GM23338 (cell line): Measurements from ENCODE around the gene ZCCHC24. TPM values are rescaled to one million over a fixed set of nuclear protein-coding genes. Genes with fewer than 3 reads are reported as not detected.

ENCODE experiments used
- ATAC-seq: fragments of 200-7000 bp; cut with Tn5 transposase; 3 replicates; pipeline ENCODE4 v1.9.1; 2020
- DNase-seq: peaks from one replicate; pipeline ENCODE4 v3.0.0-alpha.2; 2015; ENCODE audit warnings: low spot score
- H2AFZ ChIP-seq: fragments of 200-600 bp; sonication (generic); 2 replicates; pipeline ENCODE4 v1.8.0; 2016; ENCODE audit warnings: antibody characterized with exemption, mild to moderate bottlenecking, moderate library complexity
- H3F3A ChIP-seq: fragments of 200-600 bp; sonication (generic); replicated peaks from 2 replicates; pipeline ENCODE4 v1.8.0; 2017; ENCODE audit warnings: antibody characterized with exemption, mixed run types, low read depth
- H3K27ac ChIP-seq: fragments of 200-600 bp; sonication (generic); 2 replicates; pipeline ENCODE4 v1.6.1; 2016; ENCODE audit warnings: low read depth
- H3K27me3 ChIP-seq: fragments of 200-600 bp; sonication (generic); 2 replicates; pipeline ENCODE4 v1.8.0; 2016; ENCODE audit warnings: mild to moderate bottlenecking, mixed run types, moderate library complexity; ENCODE audit not compliant: insufficient read depth
- H3K36me3 ChIP-seq: fragments of 200-600 bp; sonication (generic); 2 replicates; pipeline ENCODE4 v1.8.0; 2016; ENCODE audit warnings: mild to moderate bottlenecking; ENCODE audit not compliant: insufficient read depth
- H3K4me1 ChIP-seq: fragments of 200-600 bp; sonication (generic); 2 replicates; pipeline ENCODE4 v1.8.0; 2016; ENCODE audit warnings: mild to moderate bottlenecking, moderate library complexity; ENCODE audit not compliant: insufficient read depth
- H3K4me2 ChIP-seq: fragments of 200-600 bp; sonication (generic); 2 replicates; pipeline ENCODE4 v1.7.1; 2017; ENCODE audit warnings: mixed run types
- H3K4me3 ChIP-seq: fragments of 200-600 bp; sonication (generic); 2 replicates; pipeline ENCODE4 v1.6.1; 2016; ENCODE audit warnings: mixed run types
- H3K79me2 ChIP-seq: fragments of 200-600 bp; sonication (generic); replicated peaks from 2 replicates; pipeline ENCODE4 v1.8.0; 2017; ENCODE audit warnings: mild to moderate bottlenecking; ENCODE audit not compliant: insufficient read depth
- H3K9me2 ChIP-seq: fragments of 200-600 bp; sonication (generic); 2 replicates; pipeline ENCODE4 v1.8.0; 2017; ENCODE audit not compliant: insufficient read depth
- H4K20me1 ChIP-seq: fragments of 200-600 bp; sonication (generic); replicated peaks from 2 replicates; pipeline ENCODE4 v1.8.0; 2017; ENCODE audit warnings: mild to moderate bottlenecking; ENCODE audit not compliant: insufficient read depth
- H3K27ac Mint-ChIP-seq: 2 replicates; pipeline ENCODE4 v1.8.0; 2020; ENCODE audit warnings: inconsistent platforms, mild to moderate bottlenecking, moderate library complexity, mixed read lengths
- H3K27me3 Mint-ChIP-seq: 3 replicates; pipeline ENCODE4 v1.8.0; 2022; ENCODE audit warnings: low read depth, mild to moderate bottlenecking, moderate library complexity, mixed read lengths, inconsistent platforms; ENCODE audit not compliant: insufficient read depth, poor library complexity
- H3K36me3 Mint-ChIP-seq: 3 replicates; pipeline ENCODE4 v1.8.0; 2021; ENCODE audit warnings: low read depth, mild to moderate bottlenecking, inconsistent platforms, moderate library complexity, mixed read lengths
- H3K4me1 Mint-ChIP-seq: 3 replicates; pipeline ENCODE4 v1.8.0; 2020; ENCODE audit warnings: mild to moderate bottlenecking, inconsistent platforms, mixed read lengths
- H3K4me3 Mint-ChIP-seq: 3 replicates; pipeline ENCODE4 v1.8.0; 2021; ENCODE audit warnings: moderate library complexity, mild to moderate bottlenecking, inconsistent platforms, mixed read lengths
- H3K9me3 Mint-ChIP-seq: 3 replicates; pipeline ENCODE4 v1.8.0; 2020; ENCODE audit warnings: moderate library complexity, mild to moderate bottlenecking, inconsistent platforms, mixed read lengths
- CREB1 ChIP-seq: fragments of 250-450 bp; sonication (Bioruptor Pico); IDR thresholded peaks from 2 replicates; pipeline ENCODE4 v1.5.0; 2020; ENCODE audit warnings: low read depth, mild to moderate bottlenecking, moderate library complexity
- EZH2 ChIP-seq: fragments of 200-600 bp; sonication (generic); IDR thresholded peaks from one replicate; pipeline ENCODE4 v1.8.0; 2017; ENCODE audit warnings: antibody characterized with exemption, mild to moderate bottlenecking, low read depth; ENCODE audit not compliant: unreplicated experiment
- EZH2phosphoT487 ChIP-seq: fragments of 200-600 bp; sonication (generic); IDR thresholded peaks from one replicate; pipeline ENCODE4 v1.8.1; 2018; ENCODE audit warnings: antibody characterized with exemption; ENCODE audit not compliant: unreplicated experiment
- JUNB ChIP-seq: IDR thresholded peaks from one replicate; pipeline ENCODE4 v1.6.1; 2016; ENCODE audit warnings: antibody characterized with exemption; ENCODE audit not compliant: unreplicated experiment
- NANOG ChIP-seq: IDR thresholded peaks from 2 replicates; pipeline ENCODE4 v1.6.1; 2016; ENCODE audit warnings: antibody characterized with exemption, borderline replicate concordance
- POLR2AphosphoS5 ChIP-seq: IDR thresholded peaks from 2 replicates; pipeline ENCODE4 v1.6.1; 2016; ENCODE audit warnings: antibody characterized with exemption, low read depth
- STAT1 ChIP-seq: IDR thresholded peaks from one replicate; pipeline ENCODE4 v1.6.1; 2016; ENCODE audit warnings: antibody characterized with exemption; ENCODE audit not compliant: unreplicated experiment
- ZNF114 ChIP-seq: fragments of 250-450 bp; sonication (Bioruptor Pico); IDR thresholded peaks from 2 replicates; pipeline ENCODE4 v1.5.0; 2020; ENCODE audit warnings: mild to moderate bottlenecking, moderate library complexity
- ZNF331 ChIP-seq: fragments of 250-450 bp; sonication (Bioruptor Pico); IDR thresholded peaks from 2 replicates; pipeline ENCODE4 v1.5.0; 2020; ENCODE audit warnings: low read depth, mild to moderate bottlenecking, moderate library complexity
- polyA plus RNA-seq: library from polyadenylated mRNA; unstranded; fragments of >200 nt; fragmentation: Nextera tagmentation; extraction: Ambion mirVana; gene quantifications from 2 replicates; pipeline ENCODE4 v1.2.1, GENCODE V29; 2016
- total RNA-seq: library from RNA; depleted of rRNA; stranded (reverse); fragments of >200 nt; shearing (Covaris generic); gene quantifications from 2 replicates; pipeline ENCODE4 v1.2.3, GENCODE V29; 2014
- TF ChIP-seq, protein P1 (sequence below): IDR thresholded peaks from 2 replicates; pipeline ENCODE4 v1.6.1; 2016; ENCODE audit warnings: antibody characterized with exemption
- TF ChIP-seq, protein P2 (sequence below): IDR thresholded peaks from one replicate; pipeline ENCODE4 v1.6.1; 2018; ENCODE audit warnings: antibody characterized with exemption; ENCODE audit not compliant: unreplicated experiment
- TF ChIP-seq, protein P3 (sequence below): fragments of 250-450 bp; sonication (Bioruptor Pico); IDR thresholded peaks from 2 replicates; pipeline ENCODE4 v1.5.0; 2020; ENCODE audit warnings: mild to moderate bottlenecking, moderate library complexity
- TF ChIP-seq, protein P4 (sequence below), 2 experiments: fragments of 200-600 bp in 1 of 2; sonication (generic) in 1 of 2; conservative IDR thresholded peaks; 2 replicates each; pipeline versions ENCODE4 v1.5.1 to v1.6.1; 2016 to 2017; ENCODE audit warnings: antibody characterized with exemption in 2 of 2, low read depth in 2 of 2, mild to moderate bottlenecking in 2 of 2, moderate library complexity in 1 of 2

ZCCHC24 gene
- total and polyA plus RNA-seq, 2 experiments from 2014 or later = 2.0 to 10.1 TPM

DNA sequence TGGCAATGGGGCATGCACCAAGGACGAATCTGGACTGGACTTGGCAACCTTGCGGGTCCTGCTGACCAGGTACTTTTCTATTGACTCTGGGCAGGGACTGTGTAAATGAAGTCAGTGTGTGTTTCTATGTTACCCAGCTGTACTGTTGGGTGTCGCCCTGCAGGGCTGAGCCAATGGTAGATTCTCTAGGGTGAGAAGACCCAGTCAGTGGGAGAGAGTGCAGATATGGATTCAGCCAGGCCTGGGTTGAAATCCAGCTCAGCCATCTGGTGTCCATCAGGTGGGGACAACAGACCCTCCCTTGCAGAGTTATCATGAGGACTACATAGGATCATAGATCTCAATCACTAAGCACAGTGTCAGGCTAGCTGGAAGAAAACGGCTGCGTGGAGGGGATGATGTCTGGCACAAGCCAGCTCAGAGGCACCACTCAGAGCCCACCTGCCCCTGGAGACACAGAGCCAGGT, 103.1 kb downstream of the ZCCHC24 start:
- Histone ChIP-seq H3F3A (peaks cover 7% of the 10 kb centered on the region), H3K4me1 (no peaks in the 10 kb centered on the region; the same call in 1 of the 2 replicates), H3K36me3 (no peaks in the 10 kb centered on the region), H3K27ac (no peak overlapping the region), H3K4me2 (no peak overlapping the region), H3K79me2 (no peaks in the 10 kb centered on the region), H3K9me2 (no peaks in the 10 kb centered on the region), H3K4me3 (no peak overlapping the region), H2AFZ (no peak overlapping the region), H3K27me3 (no peaks in the 10 kb centered on the region), H4K20me1 (no peaks in the 10 kb centered on the region)
- TF ChIP-seq EZH2phosphoT487 (no peak), CREB1 (no peak), STAT1 (no peak), POLR2AphosphoS5 (no peak), JUNB (no peak), EZH2 (no peak), NANOG (no peak), ZNF331 (CRISPR knock-in tag) (no peak), ZNF114 (CRISPR knock-in tag) (no peak)
- TF ChIP-seq, protein P1, sequence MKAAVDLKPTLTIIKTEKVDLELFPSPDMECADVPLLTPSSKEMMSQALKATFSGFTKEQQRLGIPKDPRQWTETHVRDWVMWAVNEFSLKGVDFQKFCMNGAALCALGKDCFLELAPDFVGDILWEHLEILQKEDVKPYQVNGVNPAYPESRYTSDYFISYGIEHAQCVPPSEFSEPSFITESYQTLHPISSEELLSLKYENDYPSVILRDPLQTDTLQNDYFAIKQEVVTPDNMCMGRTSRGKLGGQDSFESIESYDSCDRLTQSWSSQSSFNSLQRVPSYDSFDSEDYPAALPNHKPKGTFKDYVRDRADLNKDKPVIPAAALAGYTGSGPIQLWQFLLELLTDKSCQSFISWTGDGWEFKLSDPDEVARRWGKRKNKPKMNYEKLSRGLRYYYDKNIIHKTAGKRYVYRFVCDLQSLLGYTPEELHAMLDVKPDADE = no peak
- TF ChIP-seq, protein P2, sequence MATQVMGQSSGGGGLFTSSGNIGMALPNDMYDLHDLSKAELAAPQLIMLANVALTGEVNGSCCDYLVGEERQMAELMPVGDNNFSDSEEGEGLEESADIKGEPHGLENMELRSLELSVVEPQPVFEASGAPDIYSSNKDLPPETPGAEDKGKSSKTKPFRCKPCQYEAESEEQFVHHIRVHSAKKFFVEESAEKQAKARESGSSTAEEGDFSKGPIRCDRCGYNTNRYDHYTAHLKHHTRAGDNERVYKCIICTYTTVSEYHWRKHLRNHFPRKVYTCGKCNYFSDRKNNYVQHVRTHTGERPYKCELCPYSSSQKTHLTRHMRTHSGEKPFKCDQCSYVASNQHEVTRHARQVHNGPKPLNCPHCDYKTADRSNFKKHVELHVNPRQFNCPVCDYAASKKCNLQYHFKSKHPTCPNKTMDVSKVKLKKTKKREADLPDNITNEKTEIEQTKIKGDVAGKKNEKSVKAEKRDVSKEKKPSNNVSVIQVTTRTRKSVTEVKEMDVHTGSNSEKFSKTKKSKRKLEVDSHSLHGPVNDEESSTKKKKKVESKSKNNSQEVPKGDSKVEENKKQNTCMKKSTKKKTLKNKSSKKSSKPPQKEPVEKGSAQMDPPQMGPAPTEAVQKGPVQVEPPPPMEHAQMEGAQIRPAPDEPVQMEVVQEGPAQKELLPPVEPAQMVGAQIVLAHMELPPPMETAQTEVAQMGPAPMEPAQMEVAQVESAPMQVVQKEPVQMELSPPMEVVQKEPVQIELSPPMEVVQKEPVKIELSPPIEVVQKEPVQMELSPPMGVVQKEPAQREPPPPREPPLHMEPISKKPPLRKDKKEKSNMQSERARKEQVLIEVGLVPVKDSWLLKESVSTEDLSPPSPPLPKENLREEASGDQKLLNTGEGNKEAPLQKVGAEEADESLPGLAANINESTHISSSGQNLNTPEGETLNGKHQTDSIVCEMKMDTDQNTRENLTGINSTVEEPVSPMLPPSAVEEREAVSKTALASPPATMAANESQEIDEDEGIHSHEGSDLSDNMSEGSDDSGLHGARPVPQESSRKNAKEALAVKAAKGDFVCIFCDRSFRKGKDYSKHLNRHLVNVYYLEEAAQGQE = no peak
- TF ChIP-seq, protein P3, sequence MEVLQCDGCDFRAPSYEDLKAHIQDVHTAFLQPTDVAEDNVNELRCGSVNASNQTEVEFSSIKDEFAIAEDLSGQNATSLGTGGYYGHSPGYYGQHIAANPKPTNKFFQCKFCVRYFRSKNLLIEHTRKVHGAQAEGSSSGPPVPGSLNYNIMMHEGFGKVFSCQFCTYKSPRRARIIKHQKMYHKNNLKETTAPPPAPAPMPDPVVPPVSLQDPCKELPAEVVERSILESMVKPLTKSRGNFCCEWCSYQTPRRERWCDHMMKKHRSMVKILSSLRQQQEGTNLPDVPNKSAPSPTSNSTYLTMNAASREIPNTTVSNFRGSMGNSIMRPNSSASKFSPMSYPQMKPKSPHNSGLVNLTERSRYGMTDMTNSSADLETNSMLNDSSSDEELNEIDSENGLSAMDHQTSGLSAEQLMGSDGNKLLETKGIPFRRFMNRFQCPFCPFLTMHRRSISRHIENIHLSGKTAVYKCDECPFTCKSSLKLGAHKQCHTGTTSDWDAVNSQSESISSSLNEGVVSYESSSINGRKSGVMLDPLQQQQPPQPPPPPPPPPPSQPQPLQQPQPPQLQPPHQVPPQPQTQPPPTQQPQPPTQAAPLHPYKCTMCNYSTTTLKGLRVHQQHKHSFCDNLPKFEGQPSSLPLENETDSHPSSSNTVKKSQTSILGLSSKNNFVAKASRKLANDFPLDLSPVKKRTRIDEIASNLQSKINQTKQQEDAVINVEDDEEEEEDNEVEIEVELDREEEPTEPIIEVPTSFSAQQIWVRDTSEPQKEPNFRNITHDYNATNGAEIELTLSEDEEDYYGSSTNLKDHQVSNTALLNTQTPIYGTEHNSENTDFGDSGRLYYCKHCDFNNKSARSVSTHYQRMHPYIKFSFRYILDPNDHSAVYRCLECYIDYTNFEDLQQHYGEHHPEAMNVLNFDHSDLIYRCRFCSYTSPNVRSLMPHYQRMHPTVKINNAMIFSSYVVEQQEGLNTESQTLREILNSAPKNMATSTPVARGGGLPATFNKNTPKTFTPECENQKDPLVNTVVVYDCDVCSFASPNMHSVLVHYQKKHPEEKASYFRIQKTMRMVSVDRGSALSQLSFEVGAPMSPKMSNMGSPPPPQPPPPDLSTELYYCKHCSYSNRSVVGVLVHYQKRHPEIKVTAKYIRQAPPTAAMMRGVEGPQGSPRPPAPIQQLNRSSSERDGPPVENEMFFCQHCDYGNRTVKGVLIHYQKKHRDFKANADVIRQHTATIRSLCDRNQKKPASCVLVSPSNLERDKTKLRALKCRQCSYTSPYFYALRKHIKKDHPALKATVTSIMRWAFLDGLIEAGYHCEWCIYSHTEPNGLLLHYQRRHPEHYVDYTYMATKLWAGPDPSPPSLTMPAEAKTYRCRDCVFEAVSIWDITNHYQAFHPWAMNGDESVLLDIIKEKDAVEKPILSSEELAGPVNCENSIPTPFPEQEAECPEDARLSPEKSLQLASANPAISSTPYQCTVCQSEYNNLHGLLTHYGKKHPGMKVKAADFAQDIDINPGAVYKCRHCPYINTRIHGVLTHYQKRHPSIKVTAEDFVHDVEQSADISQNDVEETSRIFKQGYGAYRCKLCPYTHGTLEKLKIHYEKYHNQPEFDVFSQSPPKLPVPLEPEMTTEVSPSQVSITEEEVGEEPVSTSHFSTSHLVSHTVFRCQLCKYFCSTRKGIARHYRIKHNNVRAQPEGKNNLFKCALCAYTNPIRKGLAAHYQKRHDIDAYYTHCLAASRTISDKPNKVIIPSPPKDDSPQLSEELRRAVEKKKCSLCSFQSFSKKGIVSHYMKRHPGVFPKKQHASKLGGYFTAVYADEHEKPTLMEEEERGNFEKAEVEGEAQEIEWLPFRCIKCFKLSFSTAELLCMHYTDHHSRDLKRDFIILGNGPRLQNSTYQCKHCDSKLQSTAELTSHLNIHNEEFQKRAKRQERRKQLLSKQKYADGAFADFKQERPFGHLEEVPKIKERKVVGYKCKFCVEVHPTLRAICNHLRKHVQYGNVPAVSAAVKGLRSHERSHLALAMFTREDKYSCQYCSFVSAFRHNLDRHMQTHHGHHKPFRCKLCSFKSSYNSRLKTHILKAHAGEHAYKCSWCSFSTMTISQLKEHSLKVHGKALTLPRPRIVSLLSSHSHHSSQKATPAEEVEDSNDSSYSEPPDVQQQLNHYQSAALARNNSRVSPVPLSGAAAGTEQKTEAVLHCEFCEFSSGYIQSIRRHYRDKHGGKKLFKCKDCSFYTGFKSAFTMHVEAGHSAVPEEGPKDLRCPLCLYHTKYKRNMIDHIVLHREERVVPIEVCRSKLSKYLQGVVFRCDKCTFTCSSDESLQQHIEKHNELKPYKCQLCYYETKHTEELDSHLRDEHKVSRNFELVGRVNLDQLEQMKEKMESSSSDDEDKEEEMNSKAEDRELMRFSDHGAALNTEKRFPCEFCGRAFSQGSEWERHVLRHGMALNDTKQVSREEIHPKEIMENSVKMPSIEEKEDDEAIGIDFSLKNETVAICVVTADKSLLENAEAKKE (CRISPR knock-in tag) = no peak
- TF ChIP-seq, protein P4, sequence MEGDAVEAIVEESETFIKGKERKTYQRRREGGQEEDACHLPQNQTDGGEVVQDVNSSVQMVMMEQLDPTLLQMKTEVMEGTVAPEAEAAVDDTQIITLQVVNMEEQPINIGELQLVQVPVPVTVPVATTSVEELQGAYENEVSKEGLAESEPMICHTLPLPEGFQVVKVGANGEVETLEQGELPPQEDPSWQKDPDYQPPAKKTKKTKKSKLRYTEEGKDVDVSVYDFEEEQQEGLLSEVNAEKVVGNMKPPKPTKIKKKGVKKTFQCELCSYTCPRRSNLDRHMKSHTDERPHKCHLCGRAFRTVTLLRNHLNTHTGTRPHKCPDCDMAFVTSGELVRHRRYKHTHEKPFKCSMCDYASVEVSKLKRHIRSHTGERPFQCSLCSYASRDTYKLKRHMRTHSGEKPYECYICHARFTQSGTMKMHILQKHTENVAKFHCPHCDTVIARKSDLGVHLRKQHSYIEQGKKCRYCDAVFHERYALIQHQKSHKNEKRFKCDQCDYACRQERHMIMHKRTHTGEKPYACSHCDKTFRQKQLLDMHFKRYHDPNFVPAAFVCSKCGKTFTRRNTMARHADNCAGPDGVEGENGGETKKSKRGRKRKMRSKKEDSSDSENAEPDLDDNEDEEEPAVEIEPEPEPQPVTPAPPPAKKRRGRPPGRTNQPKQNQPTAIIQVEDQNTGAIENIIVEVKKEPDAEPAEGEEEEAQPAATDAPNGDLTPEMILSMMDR (conservative IDR thresholded peaks at IDR 0.05; ENCODE audit: low read depth in 2 of 2) = no peak
- peaks cover 6% of the 10 kb centered on the region for H3K27me3 Mint-ChIP-seq
- DNase-seq = no peak
- ATAC-seq = no peak
- peaks cover 6% of the 10 kb centered on the region; the same call in 2 of the 3 replicates for H3K4me1 Mint-ChIP-seq
- H3K9me3 Mint-ChIP-seq = peaks cover 3% of the 10 kb centered on the region; the same call in 2 of the 3 replicates
- no peak overlapping the region for H3K4me3 Mint-ChIP-seq
- no peak overlapping the region for H3K27ac Mint-ChIP-seq
- no peaks in the 10 kb centered on the region; the same call in 2 of the 3 replicates for H3K36me3 Mint-ChIP-seq
